HL-60/S4 treated with phorbol 12-myristate 13-acetate at 8.2 ng/mL for 4 days and 3 days (cell line): ENCODE measurements around the gene CDHR2.
"Not testable (repeated sequence)": the region's sequence is repeated elsewhere in the genome, so short reads cannot be mapped to it uniquely, and the experiment has no call there.

Experiments used
- in situ Hi-C: fragments of 300-500 bp; cut with MboI; formaldehyde crosslinking; loops from 2 replicates; pipeline ENCODE4 v1.15.0; 2022; ENCODE audit warnings: low sequenced_read_pairs

CDHR2 gene

GRCh38 chr5:176541338-176542134 is 7.6 kb upstream of the CDHR2 start:
- in situ Hi-C loops, result no loop called here

- in situ Hi-C loops, result no loop called here
Observed at GRCh38 chr5:176542135-176542595, 7.0 kb upstream of the CDHR2 start.

- in situ Hi-C loops, result no loop called here
Observed at GRCh38 chr5:176542596-176543427, 6.3 kb upstream of the CDHR2 start.

- in situ Hi-C loops, result no loop called here
Observed at GRCh38 chr5:176543428-176544182, 5.5 kb upstream of the CDHR2 start.

DNA sequence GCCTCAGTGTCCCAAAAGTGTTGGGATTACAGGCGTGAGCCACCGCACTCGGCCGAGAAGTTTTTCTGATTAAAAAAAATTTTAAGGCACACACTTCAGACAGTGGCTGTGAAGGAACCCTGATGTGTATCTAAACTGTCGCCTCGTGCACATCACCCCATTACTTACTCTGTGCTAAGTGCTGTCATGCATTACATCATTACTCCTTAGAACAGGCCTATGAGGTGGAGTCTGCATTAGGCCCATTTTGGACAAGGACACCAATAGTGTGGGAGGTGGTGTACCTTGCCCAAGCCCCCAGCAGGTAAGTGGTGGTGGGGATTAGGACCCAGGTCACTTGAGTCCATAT is 3.8 kb upstream of the CDHR2 start:
- in situ Hi-C loops, result no loop called here

DNA sequence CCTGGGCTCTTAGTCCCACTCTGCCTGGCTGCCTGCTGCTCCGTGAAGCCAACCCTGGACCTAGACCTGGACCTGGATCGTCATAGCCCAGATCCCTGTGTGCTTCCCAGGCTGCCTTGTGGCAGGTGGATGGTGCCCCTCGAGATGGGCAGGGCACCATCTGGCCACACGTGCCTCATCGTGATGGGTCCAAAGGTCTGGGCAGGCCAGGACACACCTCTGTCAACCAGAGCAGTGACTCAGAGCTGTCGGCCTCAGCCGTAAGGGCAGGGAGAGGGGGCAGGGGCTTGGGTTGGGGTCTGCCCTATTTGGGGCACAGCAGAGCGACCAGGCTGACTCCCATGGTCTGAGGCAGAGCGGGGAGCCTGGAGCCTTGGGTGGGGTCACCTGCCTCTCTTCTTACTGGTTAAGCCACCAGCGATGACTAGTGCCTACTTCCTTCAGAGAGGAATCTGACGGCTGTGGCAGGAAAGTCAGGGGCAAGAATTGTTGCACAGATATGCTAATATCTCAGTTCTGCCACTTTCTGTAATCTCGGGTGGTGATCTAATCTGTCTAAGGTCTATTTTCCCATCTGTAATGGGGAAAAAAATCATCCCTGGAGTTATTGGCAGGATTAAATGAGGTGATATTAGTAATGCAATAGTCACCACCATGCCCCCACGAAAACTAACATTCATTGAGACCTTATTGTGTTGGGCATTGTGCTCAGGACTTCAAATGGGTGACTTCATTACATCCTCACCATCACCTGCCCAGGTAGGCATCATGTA is 3.2 kb upstream of the CDHR2 start:
- in situ Hi-C loops, result no loop called here

DNA sequence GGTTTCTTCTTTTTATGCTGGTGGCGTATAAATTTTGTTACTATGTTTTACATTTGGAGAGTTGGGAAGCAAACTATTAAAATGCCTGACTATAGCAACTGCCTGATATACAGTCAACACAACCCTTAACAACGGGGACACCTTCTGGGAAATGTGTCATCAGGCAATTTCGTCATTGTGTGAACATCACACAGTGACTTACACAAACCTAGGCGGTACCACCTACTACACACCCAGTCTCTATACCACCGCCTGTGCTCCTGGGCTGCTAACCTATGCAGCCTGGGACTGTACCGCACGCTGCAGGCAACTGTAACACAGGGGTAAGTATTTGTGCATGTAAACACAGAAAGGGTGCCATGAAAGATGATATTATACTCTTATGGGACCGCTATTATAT is 1.3 kb upstream of the CDHR2 start:
- in situ Hi-C loops, result no loop called here

DNA sequence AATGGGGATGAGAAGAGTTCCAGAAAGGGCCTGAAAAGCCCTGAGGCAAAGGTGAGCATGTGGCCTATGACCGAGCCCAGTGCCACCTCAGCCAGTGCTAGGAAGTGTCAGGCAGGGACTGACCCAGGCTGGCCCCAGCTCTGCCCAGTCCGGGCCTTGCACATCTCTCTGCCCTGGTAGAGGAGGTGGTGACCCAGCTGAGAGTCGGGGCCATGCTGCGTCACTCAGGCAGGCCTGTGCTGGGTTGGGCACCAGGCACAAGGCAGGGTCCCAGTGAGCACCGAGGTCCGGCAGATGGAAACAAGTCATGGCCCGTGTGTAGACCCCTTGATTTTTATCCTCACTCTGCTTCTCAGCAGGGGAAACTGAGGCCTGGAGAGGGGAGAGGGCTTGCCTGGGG is 729 bp downstream of the CDHR2 start:
- in situ Hi-C loops, result no loop called here

DNA sequence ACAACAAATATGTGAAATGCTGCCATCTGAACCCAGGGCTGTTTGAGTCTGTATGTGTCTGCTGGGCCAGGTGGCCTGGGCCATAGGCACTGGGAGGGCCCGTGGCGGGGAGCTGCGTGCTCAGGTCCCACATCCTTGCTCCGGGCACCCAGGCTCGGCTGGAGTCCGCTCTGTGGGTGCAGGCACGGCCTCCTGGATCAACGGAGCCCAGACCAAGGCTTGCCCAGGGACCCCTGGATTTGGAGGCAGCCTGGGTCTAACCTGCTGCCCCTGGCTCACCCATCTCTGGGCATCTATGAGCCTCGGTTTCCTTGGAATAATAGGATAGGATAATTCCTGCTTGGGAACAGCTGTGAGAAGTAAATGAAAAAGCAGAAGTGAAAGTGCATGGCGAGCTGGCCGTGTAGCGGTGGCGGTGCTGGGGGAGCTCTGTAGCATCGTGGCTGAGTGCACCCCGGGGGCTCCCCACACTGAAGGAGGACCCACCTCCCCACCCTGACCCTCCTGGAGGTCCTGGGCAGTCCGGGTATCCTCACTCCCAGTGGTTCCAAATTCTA is 1.2 kb downstream of the CDHR2 start:
- in situ Hi-C loops, result no loop called here

- in situ Hi-C loops, result not testable (repeated sequence)
Observed at GRCh38 chr5:176550937-176551336, 1.8 kb downstream of the CDHR2 start.

DNA sequence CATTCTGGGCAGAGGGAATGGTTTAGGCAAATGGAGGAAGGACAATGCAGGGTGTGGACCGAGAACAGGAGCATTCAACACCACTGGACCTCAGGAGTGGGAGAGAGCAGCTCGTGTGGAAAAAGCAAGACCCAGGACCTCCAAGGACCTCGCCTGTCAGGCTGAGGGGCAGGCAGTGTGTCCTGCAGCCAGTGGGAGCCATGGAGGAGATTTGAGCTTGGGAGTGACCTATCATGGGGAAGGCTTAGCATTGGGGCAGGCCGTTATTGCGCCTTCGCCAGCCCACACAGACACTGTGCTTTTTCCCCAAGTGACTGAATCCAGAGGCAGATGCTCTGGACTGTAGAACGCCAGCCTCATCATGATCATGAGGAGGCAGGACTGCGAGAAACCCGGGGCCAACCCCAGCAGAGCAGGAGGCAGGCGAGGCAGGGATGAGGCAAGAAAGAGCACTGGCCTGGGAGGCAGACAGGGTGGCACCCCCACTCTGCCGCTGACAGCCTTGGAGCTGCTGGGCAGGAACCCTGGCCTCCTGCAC is 3.3 kb downstream of the CDHR2 start:
- in situ Hi-C loops, result no loop called here

GRCh38 chr5:176553260-176554085 is 4.3 kb downstream of the CDHR2 start:
- in situ Hi-C loops, result no loop called here

DNA sequence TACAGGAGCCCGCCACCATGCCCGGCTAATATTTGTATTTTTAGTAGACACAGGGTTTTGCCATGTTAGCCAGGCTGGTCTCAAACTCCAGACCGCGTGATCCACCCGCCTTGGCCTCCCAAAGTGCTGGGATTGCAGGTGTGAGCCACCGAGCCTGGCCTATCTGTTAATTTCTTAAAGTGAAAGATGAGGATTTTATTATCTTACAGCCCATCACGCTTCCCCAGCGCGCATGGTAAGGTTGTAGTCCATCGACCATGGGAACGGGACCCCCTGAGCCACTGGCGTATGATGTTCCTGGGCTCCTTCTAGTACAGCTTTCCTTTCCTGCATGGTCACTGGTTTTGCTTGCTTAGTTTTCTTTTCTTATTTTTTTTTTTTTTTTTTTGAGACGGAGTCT is 8.7 kb downstream of the CDHR2 start:
- in situ Hi-C loops, result no loop called here

DNA sequence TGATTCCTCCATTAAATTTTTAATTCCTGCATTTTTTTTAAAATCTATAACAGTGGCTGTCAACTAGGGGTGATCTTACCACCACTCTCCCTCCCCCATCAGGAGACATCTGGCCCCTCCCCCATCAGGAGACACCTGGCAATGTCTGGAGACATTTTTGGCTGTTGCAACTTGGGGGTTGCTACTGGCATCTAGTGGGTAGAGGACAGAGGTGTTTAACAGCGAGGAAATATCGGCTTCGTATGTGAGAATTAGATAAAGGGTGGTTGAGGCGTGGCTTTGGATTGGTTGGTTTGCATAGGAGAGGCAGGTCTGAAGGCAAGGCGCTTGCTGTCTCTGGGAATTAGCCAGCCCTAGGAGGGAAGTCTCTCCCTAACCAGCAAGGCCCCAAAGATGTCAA is 10.5 kb downstream of the CDHR2 start:
- in situ Hi-C loops, result no loop called here

DNA sequence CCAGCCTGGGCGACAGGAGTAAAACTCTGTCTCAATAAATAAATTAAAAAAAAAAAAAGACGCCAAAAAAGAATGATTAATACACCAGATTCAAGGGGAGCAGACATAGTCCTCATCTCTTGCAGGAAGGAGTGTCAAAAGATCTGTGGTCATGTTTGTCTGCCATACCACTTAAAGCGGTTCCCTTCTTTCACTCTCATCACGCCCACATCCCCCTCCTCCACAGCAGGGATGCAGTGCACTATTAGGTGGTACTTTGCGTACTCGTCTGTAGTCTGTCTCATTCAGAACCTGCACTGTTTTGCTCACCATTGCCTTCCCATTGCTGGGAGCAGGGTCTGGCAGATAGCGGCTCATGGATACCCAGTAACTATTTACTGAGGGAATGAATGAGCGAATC is 11.2 kb downstream of the CDHR2 start:
- in situ Hi-C loops, result no loop called here

DNA sequence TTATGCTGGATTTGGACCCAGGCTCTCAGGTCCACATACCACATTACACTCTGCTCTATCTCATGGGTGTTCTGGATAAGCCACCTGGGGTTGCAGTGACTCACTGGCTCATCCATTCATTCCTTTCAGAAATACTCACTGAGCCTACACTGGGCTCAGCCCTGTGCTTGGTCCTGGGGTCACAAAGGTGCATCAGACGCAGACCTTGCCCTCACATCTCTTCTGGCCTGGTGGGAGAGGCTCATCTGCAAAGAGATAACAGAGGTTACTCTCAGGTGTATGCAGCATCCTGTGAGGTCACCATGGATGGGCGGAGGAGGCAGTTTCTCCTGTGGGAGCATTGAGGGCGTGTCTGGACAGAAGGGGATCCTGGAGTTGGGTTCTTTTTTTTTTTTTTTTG is 12.1 kb downstream of the CDHR2 start:
- in situ Hi-C loops, result no loop called here

DNA sequence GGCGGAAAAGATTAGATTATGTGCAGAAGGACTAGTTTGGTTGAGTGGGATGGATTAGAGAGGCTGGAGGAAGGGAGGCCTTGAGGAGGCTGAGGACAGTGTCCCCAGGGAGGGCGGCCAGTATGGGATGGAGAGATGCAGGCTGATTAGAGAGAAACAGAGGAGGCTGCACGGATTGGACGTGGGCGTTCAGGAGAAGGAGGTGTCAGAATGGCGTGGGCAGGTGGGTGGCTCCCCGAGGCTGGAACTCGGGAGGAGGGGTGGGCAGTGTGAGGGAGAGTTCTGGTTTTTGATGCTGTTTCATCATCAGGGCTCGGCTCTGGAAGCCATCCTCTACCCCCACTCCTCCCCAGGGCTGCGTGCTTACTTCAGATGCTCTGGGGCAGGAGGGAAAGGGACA is 13.0 kb downstream of the CDHR2 start:
- in situ Hi-C loops, result no loop called here

DNA sequence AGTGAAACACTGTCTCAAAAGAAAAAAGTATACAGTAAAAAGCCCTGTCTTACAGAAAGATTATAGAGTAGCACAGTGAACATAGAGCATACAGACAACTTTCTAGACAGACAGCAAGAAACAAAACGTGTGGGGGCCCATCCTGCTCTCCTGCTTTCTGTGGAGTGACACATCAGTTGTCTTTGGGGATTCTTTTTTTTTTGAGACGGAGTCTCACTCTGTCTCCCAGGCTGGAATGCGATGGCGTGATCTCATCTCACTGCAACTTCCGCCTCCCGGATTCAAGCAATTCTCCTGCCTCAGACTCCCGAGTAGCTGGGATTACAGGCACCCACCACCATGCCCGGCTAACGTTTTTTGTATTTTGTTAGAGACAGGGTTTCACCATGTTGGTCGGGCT is 14.9 kb downstream of the CDHR2 start:
- in situ Hi-C loops, result no loop called here

- in situ Hi-C loops, result no loop called here
Observed at GRCh38 chr5:176565760-176566288, 16.7 kb downstream of the CDHR2 start.
